ENCODE measurements around the gene MMS19. TPM values are rescaled to one million over a fixed set of nuclear protein-coding genes. Genes with fewer than 3 reads are reported as not detected.

MMS19 gene
- total RNA-seq, 3 donors from 2014 or later (not counting 1 experiment from before 2014, with no cell fraction given), result 53.8 to 68.4 (median 61.7) TPM

DNA sequence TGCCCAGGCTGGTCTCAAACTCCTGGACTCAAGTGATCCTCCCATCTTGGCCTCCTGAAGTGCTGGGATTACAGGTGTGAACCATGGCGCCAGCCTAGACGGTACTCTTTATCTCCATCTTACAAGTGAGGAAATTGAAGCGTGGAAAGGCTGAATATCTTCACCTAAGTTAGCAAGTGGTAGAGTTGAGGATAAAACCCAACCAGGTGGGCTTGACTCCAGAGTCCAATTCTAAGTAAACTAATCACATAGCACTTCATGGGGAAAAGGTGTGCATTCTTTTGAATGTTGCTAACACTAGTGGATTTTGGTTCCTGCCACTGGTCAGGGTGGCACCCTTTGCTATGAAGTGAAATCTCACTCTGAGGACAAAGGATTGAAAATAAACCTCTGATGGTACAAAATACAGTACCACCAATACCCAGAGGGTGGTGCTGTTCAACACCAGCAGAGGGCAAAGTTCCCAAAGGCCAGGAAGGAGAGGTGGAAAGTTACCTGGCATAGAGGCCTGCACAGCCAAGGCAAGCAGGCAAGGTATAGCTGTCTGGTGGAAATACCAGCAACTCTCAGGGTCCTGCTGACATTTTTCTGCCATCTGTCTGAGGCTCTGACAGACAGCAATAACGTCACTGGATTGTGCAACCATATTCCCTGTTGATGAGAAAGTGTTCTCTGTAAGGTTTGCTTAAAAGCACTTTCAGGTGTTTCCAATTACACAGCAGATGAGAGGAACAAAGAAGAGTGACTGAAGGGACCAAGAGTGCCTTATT, 34.7 kb downstream of the MMS19 start:
- intact Hi-C loops (cut with micrococcal nuclease), result loop anchor here (1.0 kb wide), 1 partner anchor 90 kb away; no protein-coding TSS in a partner anchor
- H3K4me3 ChIP-seq (ENCODE audit: low read length), result no peak overlapping the region
- H3K4me1 ChIP-seq (ENCODE audit: control insufficient read depth, insufficient read depth, low read length), result no peaks in the 10 kb centered on the region
- Mint-ChIP-seq H3K27ac (peak overlapping the region in 1 of 2 donors; percentile 42), H3K36me3 (peaks cover 16% of the 10 kb centered on the region), H3K4me1 (no peaks in the 10 kb centered on the region), H3K4me3 (no peak overlapping the region), H3K27me3 (ENCODE audit: low read depth in 2 of 2) (no peaks in the 10 kb centered on the region), H3K9me3 (no peaks in the 10 kb centered on the region)
- peak; percentile 82 for TF ChIP-seq CTCF (IDR thresholded peaks at IDR 0.05)
- peak in 1 of 2 donors; percentile 74 for DNase-seq
- peak; percentile 68 to 76 (median 69) for ATAC-seq
- H3K27me3 ChIP-seq (ENCODE audit: control insufficient read depth, insufficient read depth, low read length), result no peaks in the 10 kb centered on the region
- H3K36me3 ChIP-seq (ENCODE audit: control insufficient read depth, insufficient read depth, low read length), result peaks cover 83% of the 10 kb centered on the region
- 84% methylated on average over 1 of the region's 4 CpGs for WGBS (ENCODE audit: insufficient coverage)
- H3K27ac ChIP-seq (ENCODE audit: low read length), result no peak overlapping the region
- no peaks in the 10 kb centered on the region for H3K9me3 ChIP-seq (ENCODE audit: control insufficient read depth, insufficient read depth, low read length)

DNA sequence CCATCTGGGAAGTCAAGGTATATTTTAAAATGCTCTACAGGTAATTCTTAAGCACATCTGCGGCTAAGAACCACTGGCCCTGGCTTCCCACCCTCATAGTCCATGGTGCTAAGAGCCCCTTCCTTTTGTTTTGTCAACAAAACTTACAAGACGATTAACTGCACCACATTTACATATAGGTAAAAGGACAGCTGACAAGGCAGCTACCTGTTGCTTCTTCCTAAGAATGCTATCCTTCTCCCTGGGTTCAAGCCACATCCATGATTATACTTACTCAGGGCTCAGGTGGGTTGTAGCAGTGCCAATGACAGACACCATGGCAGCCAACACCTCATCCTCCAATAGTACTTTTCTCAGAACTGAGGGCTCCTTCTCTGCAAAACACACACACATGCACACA, 35.9 kb downstream of the MMS19 start:
- ATAC-seq (no peak), DNase-seq (no peak)
- Mint-ChIP-seq H3K36me3 (peaks cover 22% of the 10 kb centered on the region), H3K27ac (no peak overlapping the region), H3K4me3 (no peak overlapping the region), H3K27me3 (ENCODE audit: low read depth in 2 of 2) (no peaks in the 10 kb centered on the region), H3K9me3 (no peaks in the 10 kb centered on the region), H3K4me1 (no peaks in the 10 kb centered on the region)
- Histone ChIP-seq H3K27me3 (ENCODE audit: control insufficient read depth, insufficient read depth, low read length) (no peaks in the 10 kb centered on the region), H3K9me3 (ENCODE audit: control insufficient read depth, insufficient read depth, low read length) (no peaks in the 10 kb centered on the region), H3K36me3 (ENCODE audit: control insufficient read depth, insufficient read depth, low read length) (peaks cover 80% of the 10 kb centered on the region), H3K4me1 (ENCODE audit: control insufficient read depth, insufficient read depth, low read length) (no peaks in the 10 kb centered on the region), H3K27ac (ENCODE audit: low read length) (no peak overlapping the region), H3K4me3 (ENCODE audit: low read length) (no peak overlapping the region)
- 100% methylated on average over 2 of the region's 2 CpGs for WGBS (ENCODE audit: insufficient coverage)
- intact Hi-C loops (cut with micrococcal nuclease), result no loop called here
- TF ChIP-seq CTCF (IDR thresholded peaks at IDR 0.05), result no peak

GRCh38 chr10:97459933-97460332, 38.3 kb downstream of the MMS19 start:
- no peak for DNase-seq
- intact Hi-C loops (cut with micrococcal nuclease), result no loop called here
- Mint-ChIP-seq H3K4me1 (no peaks in the 10 kb centered on the region), H3K27me3 (ENCODE audit: low read depth in 2 of 2) (no peaks in the 10 kb centered on the region), H3K4me3 (no peak overlapping the region), H3K27ac (no peak overlapping the region), H3K36me3 (peaks cover 22% of the 10 kb centered on the region), H3K9me3 (no peaks in the 10 kb centered on the region)
- peaks cover 76% of the 10 kb centered on the region for H3K36me3 ChIP-seq (ENCODE audit: control insufficient read depth, insufficient read depth, low read length)
- 83% methylated on average over 7 of the region's 7 CpGs for WGBS (ENCODE audit: insufficient coverage)
- H3K27ac ChIP-seq (ENCODE audit: low read length), result no peak overlapping the region
- H3K27me3 ChIP-seq (ENCODE audit: control insufficient read depth, insufficient read depth, low read length), result no peaks in the 10 kb centered on the region
- TF ChIP-seq CTCF (IDR thresholded peaks at IDR 0.05), result no peak
- no peaks in the 10 kb centered on the region for H3K9me3 ChIP-seq (ENCODE audit: control insufficient read depth, insufficient read depth, low read length)
- H3K4me3 ChIP-seq (ENCODE audit: low read length), result no peak overlapping the region
- no peak for ATAC-seq
- no peaks in the 10 kb centered on the region for H3K4me1 ChIP-seq (ENCODE audit: control insufficient read depth, insufficient read depth, low read length)

Measured in natural killer cell (primary cell).